SK-N-SH (cell line): ENCODE results near the gene CACNB3.

Experiments
- ELF1 ChIP-seq: IDR thresholded peaks from 2 replicates; pipeline ENCODE4 v1.4.0; 2012
- EP300 ChIP-seq, 2 experiments: IDR thresholded peaks; 2 replicates each; pipeline versions ENCODE4 v1.4.0 to v1.6.1; 2012; ENCODE audit warnings: borderline replicate concordance in 1 of 2, low read depth in 1 of 2, low read length in 1 of 2
- GATA2 ChIP-seq: sonication (generic); formaldehyde crosslinking; IDR thresholded peaks from 2 replicates; pipeline ENCODE4 v1.5.0; 2020; ENCODE audit warnings: mild to moderate bottlenecking, missing genetic modification reagents
- MXI1 ChIP-seq: IDR thresholded peaks from 2 replicates; pipeline ENCODE4 v1.6.1; 2012; ENCODE audit warnings: mild to moderate bottlenecking, low read depth, low read length, improper control_type of control experiment
- NRF1 ChIP-seq: IDR thresholded peaks from 2 replicates; pipeline ENCODE4 v1.6.1; 2012; ENCODE audit warnings: low read depth, mild to moderate bottlenecking, low read length
- POLR2AphosphoS5 ChIP-seq: IDR thresholded peaks from 2 replicates; pipeline ENCODE4 v1.6.1; 2012; ENCODE audit warnings: low read depth, low read length
- SIN3A ChIP-seq: IDR thresholded peaks from 2 replicates; pipeline ENCODE4 v1.6.1; 2012; ENCODE audit warnings: low read depth, mild to moderate bottlenecking, low read length, moderate library complexity, borderline replicate concordance
- YY1 ChIP-seq: IDR thresholded peaks from 2 replicates; pipeline ENCODE4 v1.4.0; 2012; ENCODE audit warnings: low read depth, mild to moderate bottlenecking
- TF ChIP-seq, protein P1 (sequence below): IDR thresholded peaks from 2 replicates; pipeline ENCODE4 v1.4.0; 2012; ENCODE audit warnings: low read depth, borderline replicate concordance
- TF ChIP-seq, protein P2 (sequence below): fragments of 200-600 bp; sonication (generic); IDR thresholded peaks from 2 replicates; pipeline ENCODE4 v1.6.1; 2017; ENCODE audit warnings: antibody characterized with exemption, mild to moderate bottlenecking, moderate library complexity
- TF ChIP-seq, protein P3 (sequence below): IDR thresholded peaks from 2 replicates; pipeline ENCODE4 v1.6.1; 2012; ENCODE audit warnings: mild to moderate bottlenecking, low read depth, low read length, moderate library complexity
- TF ChIP-seq, protein P4 (sequence below): fragments of 150-350 bp; IDR thresholded peaks from 2 replicates; pipeline ENCODE4 v1.6.1; 2016; ENCODE audit warnings: mild to moderate bottlenecking, low read depth, low read length

DNA sequence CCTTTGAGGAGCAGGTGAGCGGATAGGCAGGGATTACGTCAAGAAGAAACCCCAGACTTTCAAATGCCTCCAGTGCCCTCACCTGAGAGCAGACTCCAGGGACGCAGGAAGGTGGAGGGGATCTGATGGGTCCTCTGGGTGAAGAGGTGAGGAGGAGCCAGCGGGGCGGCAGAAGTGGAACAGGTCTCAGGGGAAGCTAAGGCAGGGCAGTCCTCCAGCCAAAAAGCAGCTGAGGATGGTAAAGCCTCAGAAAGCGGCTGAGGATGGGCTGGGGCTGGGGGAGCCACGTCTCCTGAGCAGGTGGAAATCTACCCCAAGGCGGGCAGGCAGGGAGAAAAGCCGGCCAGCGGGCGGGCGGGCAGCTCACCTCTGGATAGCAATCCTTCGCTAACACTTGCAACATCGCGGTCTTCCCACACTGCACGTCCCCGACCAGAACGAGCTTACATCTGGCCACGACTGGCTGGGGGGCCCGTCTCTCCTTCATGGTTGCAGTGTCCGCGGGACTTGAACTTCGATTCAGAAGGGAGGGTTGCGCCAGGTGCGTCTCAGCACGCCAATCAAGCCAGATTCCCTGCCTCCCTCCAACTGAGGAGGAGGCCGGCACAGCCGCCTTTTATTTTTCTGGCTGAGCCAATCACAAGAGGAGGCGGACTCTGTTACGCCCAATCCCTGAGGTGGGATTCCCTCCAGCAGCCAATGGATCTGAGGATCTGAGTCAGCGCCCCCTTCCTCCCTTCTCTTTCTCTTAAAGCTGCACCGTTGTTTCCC, 47.2 kb downstream of the CACNB3 start, which contains the start of gene RND1:
- TF ChIP-seq, protein P1, sequence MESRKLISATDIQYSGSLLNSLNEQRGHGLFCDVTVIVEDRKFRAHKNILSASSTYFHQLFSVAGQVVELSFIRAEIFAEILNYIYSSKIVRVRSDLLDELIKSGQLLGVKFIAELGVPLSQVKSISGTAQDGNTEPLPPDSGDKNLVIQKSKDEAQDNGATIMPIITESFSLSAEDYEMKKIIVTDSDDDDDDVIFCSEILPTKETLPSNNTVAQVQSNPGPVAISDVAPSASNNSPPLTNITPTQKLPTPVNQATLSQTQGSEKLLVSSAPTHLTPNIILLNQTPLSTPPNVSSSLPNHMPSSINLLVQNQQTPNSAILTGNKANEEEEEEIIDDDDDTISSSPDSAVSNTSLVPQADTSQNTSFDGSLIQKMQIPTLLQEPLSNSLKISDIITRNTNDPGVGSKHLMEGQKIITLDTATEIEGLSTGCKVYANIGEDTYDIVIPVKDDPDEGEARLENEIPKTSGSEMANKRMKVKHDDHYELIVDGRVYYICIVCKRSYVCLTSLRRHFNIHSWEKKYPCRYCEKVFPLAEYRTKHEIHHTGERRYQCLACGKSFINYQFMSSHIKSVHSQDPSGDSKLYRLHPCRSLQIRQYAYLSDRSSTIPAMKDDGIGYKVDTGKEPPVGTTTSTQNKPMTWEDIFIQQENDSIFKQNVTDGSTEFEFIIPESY: no peak
- TF ChIP-seq, protein P2, sequence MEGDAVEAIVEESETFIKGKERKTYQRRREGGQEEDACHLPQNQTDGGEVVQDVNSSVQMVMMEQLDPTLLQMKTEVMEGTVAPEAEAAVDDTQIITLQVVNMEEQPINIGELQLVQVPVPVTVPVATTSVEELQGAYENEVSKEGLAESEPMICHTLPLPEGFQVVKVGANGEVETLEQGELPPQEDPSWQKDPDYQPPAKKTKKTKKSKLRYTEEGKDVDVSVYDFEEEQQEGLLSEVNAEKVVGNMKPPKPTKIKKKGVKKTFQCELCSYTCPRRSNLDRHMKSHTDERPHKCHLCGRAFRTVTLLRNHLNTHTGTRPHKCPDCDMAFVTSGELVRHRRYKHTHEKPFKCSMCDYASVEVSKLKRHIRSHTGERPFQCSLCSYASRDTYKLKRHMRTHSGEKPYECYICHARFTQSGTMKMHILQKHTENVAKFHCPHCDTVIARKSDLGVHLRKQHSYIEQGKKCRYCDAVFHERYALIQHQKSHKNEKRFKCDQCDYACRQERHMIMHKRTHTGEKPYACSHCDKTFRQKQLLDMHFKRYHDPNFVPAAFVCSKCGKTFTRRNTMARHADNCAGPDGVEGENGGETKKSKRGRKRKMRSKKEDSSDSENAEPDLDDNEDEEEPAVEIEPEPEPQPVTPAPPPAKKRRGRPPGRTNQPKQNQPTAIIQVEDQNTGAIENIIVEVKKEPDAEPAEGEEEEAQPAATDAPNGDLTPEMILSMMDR: no peak
- TF ChIP-seq YY1: no peak
- TF ChIP-seq GATA2 (CRISPR knock-in tag): no peak
- 0 out of 2 replicates have a peak, but pooled peaks have one; percentile 27 for TF ChIP-seq ELF1
- no peak for TF ChIP-seq MXI1
- TF ChIP-seq NRF1: no peak
- TF ChIP-seq POLR2AphosphoS5: peak; percentile 98
- TF ChIP-seq EP300 (IDR thresholded peaks at IDR 0.05; ENCODE audit: borderline replicate concordance in 1 of 2, low read depth in 1 of 2, low read length in 1 of 2): no peak
- TF ChIP-seq, protein P3, sequence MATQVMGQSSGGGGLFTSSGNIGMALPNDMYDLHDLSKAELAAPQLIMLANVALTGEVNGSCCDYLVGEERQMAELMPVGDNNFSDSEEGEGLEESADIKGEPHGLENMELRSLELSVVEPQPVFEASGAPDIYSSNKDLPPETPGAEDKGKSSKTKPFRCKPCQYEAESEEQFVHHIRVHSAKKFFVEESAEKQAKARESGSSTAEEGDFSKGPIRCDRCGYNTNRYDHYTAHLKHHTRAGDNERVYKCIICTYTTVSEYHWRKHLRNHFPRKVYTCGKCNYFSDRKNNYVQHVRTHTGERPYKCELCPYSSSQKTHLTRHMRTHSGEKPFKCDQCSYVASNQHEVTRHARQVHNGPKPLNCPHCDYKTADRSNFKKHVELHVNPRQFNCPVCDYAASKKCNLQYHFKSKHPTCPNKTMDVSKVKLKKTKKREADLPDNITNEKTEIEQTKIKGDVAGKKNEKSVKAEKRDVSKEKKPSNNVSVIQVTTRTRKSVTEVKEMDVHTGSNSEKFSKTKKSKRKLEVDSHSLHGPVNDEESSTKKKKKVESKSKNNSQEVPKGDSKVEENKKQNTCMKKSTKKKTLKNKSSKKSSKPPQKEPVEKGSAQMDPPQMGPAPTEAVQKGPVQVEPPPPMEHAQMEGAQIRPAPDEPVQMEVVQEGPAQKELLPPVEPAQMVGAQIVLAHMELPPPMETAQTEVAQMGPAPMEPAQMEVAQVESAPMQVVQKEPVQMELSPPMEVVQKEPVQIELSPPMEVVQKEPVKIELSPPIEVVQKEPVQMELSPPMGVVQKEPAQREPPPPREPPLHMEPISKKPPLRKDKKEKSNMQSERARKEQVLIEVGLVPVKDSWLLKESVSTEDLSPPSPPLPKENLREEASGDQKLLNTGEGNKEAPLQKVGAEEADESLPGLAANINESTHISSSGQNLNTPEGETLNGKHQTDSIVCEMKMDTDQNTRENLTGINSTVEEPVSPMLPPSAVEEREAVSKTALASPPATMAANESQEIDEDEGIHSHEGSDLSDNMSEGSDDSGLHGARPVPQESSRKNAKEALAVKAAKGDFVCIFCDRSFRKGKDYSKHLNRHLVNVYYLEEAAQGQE: no peak
- no peak for TF ChIP-seq SIN3A
- TF ChIP-seq, protein P4, sequence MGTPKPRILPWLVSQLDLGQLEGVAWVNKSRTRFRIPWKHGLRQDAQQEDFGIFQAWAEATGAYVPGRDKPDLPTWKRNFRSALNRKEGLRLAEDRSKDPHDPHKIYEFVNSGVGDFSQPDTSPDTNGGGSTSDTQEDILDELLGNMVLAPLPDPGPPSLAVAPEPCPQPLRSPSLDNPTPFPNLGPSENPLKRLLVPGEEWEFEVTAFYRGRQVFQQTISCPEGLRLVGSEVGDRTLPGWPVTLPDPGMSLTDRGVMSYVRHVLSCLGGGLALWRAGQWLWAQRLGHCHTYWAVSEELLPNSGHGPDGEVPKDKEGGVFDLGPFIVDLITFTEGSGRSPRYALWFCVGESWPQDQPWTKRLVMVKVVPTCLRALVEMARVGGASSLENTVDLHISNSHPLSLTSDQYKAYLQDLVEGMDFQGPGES: no peak; the same call in 1 of the 2 replicates
